HG02852 (cell line): Measurements from ENCODE around the gene CRHBP.

ENCODE experiments used
- ATAC-seq: cut with Tn5 transposase; IDR thresholded peaks from one replicate; pipeline ENCODE4 v1.9.1; 2021; ENCODE audit warnings: mild to moderate bottlenecking, moderate library complexity; ENCODE audit not compliant: unreplicated experiment

The CRHBP gene

DNA sequence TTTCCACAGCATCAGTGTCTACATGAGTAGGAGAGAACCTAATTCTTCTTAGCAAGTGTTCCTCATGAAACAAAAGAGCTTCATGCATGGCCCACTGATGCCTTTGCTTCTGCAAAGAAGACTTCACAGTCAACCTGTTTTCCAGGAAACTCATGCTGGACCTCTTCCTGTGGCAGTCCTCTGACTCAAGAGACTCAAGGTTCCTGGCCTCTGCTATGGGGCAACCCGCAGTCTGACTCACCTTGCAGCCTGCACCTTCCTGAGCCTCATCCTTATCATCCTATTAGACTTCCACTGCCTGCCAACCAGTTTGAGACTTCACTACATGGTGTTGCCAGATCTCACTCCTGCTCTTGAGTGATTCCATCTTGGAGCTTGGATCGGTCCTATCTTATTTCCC lies 59.8 kb downstream of the CRHBP start:
- no peak for ATAC-seq

DNA sequence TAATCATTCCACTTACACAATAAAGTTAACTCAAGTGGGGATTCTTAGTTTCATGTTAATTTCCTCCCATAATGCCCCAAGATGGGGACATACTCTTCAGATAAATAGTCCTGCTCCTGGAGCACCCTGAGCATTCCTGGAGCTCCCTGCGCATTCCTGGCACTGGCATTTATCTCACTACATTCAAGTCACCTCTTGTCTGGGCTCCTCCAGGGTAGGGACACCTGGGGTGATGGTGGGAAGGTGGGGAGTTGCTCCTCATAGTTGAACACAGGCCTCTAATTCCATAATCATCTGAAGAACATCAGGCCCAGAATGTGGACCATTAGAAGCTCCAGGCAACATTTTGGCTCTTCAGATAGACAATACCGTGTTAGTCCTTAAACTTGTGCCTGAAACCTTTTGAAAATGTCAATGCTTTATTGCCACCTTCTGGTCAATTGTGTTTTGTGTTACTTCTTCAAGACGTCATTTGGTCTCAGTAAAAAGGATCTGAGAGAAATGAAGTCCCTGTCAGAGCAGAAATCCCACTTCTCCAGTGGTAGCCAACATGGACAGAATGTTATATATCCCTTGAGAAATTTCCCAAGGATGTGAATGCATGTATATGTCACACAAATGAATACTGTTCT lies 63.2 kb downstream of the CRHBP start:
- no peak for ATAC-seq

DNA sequence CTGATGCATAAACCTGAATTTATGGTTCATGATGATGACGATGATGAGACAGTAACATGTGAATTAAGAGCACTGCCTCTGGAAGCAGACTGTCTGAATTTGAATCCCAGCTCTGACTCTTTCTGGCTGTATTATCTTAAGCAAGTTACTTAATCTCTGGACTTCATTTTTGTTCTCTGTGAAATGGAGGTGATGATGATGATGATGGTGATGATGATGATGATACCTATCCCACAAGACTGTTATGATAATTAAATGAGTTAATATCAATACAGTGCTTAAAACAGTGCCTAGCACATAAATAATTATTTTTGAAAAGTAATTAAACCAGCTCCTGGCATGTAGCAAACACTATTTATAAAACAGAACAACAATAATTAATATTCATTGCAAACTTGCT lies 64.1 kb downstream of the CRHBP start:
- ATAC-seq: no peak

DNA sequence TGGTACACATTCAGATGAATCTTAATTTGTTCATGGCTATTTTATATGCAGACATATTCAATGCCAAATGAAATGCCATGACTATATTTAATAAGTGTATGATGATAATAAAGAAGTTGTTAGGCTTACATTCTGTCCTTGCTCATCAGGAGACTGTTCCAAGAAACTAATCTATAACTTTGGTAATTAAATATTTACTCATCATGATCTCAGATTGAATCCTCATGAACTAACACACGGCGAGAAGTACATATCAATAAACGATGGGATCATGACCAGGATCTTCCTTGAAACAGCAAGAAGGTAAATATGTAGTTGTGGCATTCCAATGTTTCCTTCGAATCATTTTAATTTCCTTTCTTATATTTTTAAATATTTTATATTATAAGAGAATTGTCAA lies 64.8 kb downstream of the CRHBP start:
- no peak for ATAC-seq
